Activated CD4-positive, alpha-beta T cell treated with anti-CD3 and anti-CD28 coated beads, Interleukin-2, amount 50 U/mL, for 16 hours (primary cell): ENCODE results near the gene SGIP1.

ENCODE experiments used
- DNase-seq: peaks from one replicate; pipeline ENCODE4 v3.0.0-alpha.2; 2020

The SGIP1 gene

GRCh38 chr1:66525086-66525485, 8.9 kb upstream of the SGIP1 start:
- DNase-seq, result no peak

- no peak for DNase-seq
These were observed 7.9 kb upstream of the SGIP1 start for GRCh38 chr1:66526036-66526435.

GRCh38 chr1:66526991-66527390, 7.0 kb upstream of the SGIP1 start:
- no peak for DNase-seq

- DNase-seq, result no peak
These were observed 6.3 kb upstream of the SGIP1 start for GRCh38 chr1:66527686-66528085.

GRCh38 chr1:66528580-66528979, 5.4 kb upstream of the SGIP1 start:
- no peak for DNase-seq

GRCh38 chr1:66532214-66532613, 1.7 kb upstream of the SGIP1 start:
- DNase-seq, result no peak

GRCh38 chr1:66532798-66533783, 862 bp upstream of the SGIP1 start:
- DNase-seq, result no peak

- no peak for DNase-seq
These were observed 1.1 kb downstream of the SGIP1 start for GRCh38 chr1:66535061-66535460.

GRCh38 chr1:66535853-66536252, 1.9 kb downstream of the SGIP1 start:
- DNase-seq, result no peak

- no peak for DNase-seq
These were observed 3.8 kb downstream of the SGIP1 start for GRCh38 chr1:66537718-66538117.

GRCh38 chr1:66539491-66539890, 5.5 kb downstream of the SGIP1 start:
- no peak for DNase-seq

- DNase-seq, result no peak
These were observed 6.6 kb downstream of the SGIP1 start for GRCh38 chr1:66540434-66541032.

- DNase-seq, result no peak
These were observed 8.4 kb downstream of the SGIP1 start for GRCh38 chr1:66542314-66542713.

GRCh38 chr1:66542811-66543767, 9.1 kb downstream of the SGIP1 start:
- no peak for DNase-seq

GRCh38 chr1:66546047-66546810, 12.3 kb downstream of the SGIP1 start:
- DNase-seq, result no peak

- DNase-seq, result no peak
These were observed 15.1 kb downstream of the SGIP1 start for GRCh38 chr1:66549017-66549416.

GRCh38 chr1:66550243-66550642, 16.3 kb downstream of the SGIP1 start:
- DNase-seq, result no peak

GRCh38 chr1:66552287-66552686, 18.3 kb downstream of the SGIP1 start:
- DNase-seq, result no peak

- DNase-seq, result no peak
These were observed 18.9 kb downstream of the SGIP1 start for GRCh38 chr1:66552829-66553228.

- DNase-seq, result no peak
These were observed 19.9 kb downstream of the SGIP1 start for GRCh38 chr1:66553846-66554245.

GRCh38 chr1:66556161-66556611, 22.2 kb downstream of the SGIP1 start:
- DNase-seq, result no peak

GRCh38 chr1:66557157-66557556, 23.2 kb downstream of the SGIP1 start:
- DNase-seq, result no peak
